HFFc6 (cell line): ENCODE measurements around the gene PDE2A. TPM values are rescaled to one million over a fixed set of nuclear protein-coding genes. Genes with fewer than 3 reads are reported as not detected.

Experiments
- DNase-seq: peaks from one replicate; pipeline ENCODE4 v3.0.0-alpha.2; 2018
- H3K27ac Mint-ChIP-seq: 2 replicates; pipeline ENCODE4 v1.8.0; 2020; ENCODE audit warnings: mild to moderate bottlenecking, mixed read lengths
- H3K27me3 Mint-ChIP-seq: 2 replicates; pipeline ENCODE4 v1.8.0; 2021; ENCODE audit warnings: mild to moderate bottlenecking, moderate library complexity, mixed read lengths; ENCODE audit not compliant: insufficient read depth
- H3K36me3 Mint-ChIP-seq: 2 replicates; pipeline ENCODE4 v1.8.0; 2021; ENCODE audit warnings: low read depth, mixed read lengths
- H3K4me1 Mint-ChIP-seq: 2 replicates; pipeline ENCODE4 v1.8.0; 2020; ENCODE audit warnings: low read depth, mixed read lengths
- H3K4me3 Mint-ChIP-seq: 2 replicates; pipeline ENCODE4 v1.8.0; 2020; ENCODE audit warnings: mild to moderate bottlenecking, moderate library complexity, mixed read lengths
- H3K9me3 Mint-ChIP-seq: 2 replicates; pipeline ENCODE4 v1.8.0; 2020; ENCODE audit warnings: mild to moderate bottlenecking, mixed read lengths
- CTCF ChIP-seq: fragments of 200-600 bp; sonication (generic); IDR thresholded peaks from 2 replicates; pipeline ENCODE4 v1.5.0; 2021; ENCODE audit warnings: antibody characterized with exemption, mild to moderate bottlenecking
- total RNA-seq, 6 experiments: library from RNA; stranded (reverse); fragmentation: NEBNext Ultra II Directional; extraction: Animal tissue kit (Norgen Biotek cat#: 25700); gene quantifications; 2 replicates in 1 of 6; 3 replicates in 5 of 6; pipeline ENCODE4 v1.2.3, GENCODE V29; 2021

The PDE2A gene
- total RNA-seq, 6 experiments from 2014 or later, result 0.07 to 0.57 (median 0.40) TPM

- peaks cover 4% of the 10 kb centered on the region for H3K27me3 Mint-ChIP-seq
- no peak overlapping the region for H3K4me3 Mint-ChIP-seq
- TF ChIP-seq CTCF, result no peak
- H3K4me1 Mint-ChIP-seq, result peaks cover 16% of the 10 kb centered on the region
- no peaks in the 10 kb centered on the region for H3K36me3 Mint-ChIP-seq
- no peak for DNase-seq
- H3K27ac Mint-ChIP-seq, result no peak overlapping the region
- H3K9me3 Mint-ChIP-seq, result no peaks in the 10 kb centered on the region
These were observed 13.1 kb upstream of the PDE2A start for GRCh38 chr11:72687326-72687725.

GRCh38 chr11:72686639-72687220, 12.5 kb upstream of the PDE2A start:
- Mint-ChIP-seq H3K36me3 (no peaks in the 10 kb centered on the region), H3K4me1 (peaks cover 16% of the 10 kb centered on the region), H3K27me3 (peaks cover 4% of the 10 kb centered on the region), H3K27ac (no peak overlapping the region; the same call in 1 of the 2 replicates), H3K4me3 (no peak overlapping the region), H3K9me3 (no peaks in the 10 kb centered on the region)
- TF ChIP-seq CTCF, result no peak
- no peak for DNase-seq

GRCh38 chr11:72685560-72686480, 11.6 kb upstream of the PDE2A start:
- DNase-seq, result no peak
- Mint-ChIP-seq H3K27ac (no peak overlapping the region), H3K27me3 (peaks cover 7% of the 10 kb centered on the region), H3K36me3 (no peaks in the 10 kb centered on the region), H3K4me1 (peaks cover 16% of the 10 kb centered on the region), H3K9me3 (no peaks in the 10 kb centered on the region), H3K4me3 (no peak overlapping the region)
- no peak for TF ChIP-seq CTCF

GRCh38 chr11:72684236-72684912, 10.2 kb upstream of the PDE2A start:
- Mint-ChIP-seq H3K36me3 (no peaks in the 10 kb centered on the region), H3K27ac (peak overlapping the region; percentile 44; the same call in 1 of the 2 replicates), H3K9me3 (no peaks in the 10 kb centered on the region), H3K4me1 (peaks cover 16% of the 10 kb centered on the region), H3K4me3 (no peak overlapping the region), H3K27me3 (peaks cover 13% of the 10 kb centered on the region)
- TF ChIP-seq CTCF, result peak; percentile 79
- peak; percentile 65 for DNase-seq

- Mint-ChIP-seq H3K9me3 (no peaks in the 10 kb centered on the region), H3K4me3 (no peak overlapping the region), H3K27me3 (peaks cover 18% of the 10 kb centered on the region), H3K36me3 (no peaks in the 10 kb centered on the region), H3K27ac (no peak overlapping the region), H3K4me1 (peaks cover 16% of the 10 kb centered on the region)
- peak; percentile 93 for TF ChIP-seq CTCF
- DNase-seq, result no peak
These were observed 9.6 kb upstream of the PDE2A start for GRCh38 chr11:72683782-72684200.
